Right lobe of liver (tissue), 6 donors: ENCODE data around the gene ADCK2. TPM values are rescaled to one million over a fixed set of nuclear protein-coding genes. Genes with fewer than 3 reads are reported as not detected.
A peak's percentile ranks its signal among the peaks of the same experiment; 100 is the strongest.

ENCODE experiments used
- ATAC-seq, 4 donors: fragments of 200-7000 bp; cut with Tn5 transposase; one replicate each; pipeline ENCODE4 v1.9.1; 2020; ENCODE audit warnings: mild to moderate bottlenecking in 4 of 4, moderate library complexity in 4 of 4
- DNase-seq, 3 donors: peaks; one replicate each; pipeline ENCODE4 v3.0.0-alpha.2; 2020
- H3K27ac ChIP-seq, 3 donors: fragments of 200-600 bp; one replicate each; pipeline ENCODE4 v1.8.0; 2022
- H3K27me3 ChIP-seq, 2 donors: fragments of 200-600 bp; one replicate each; pipeline ENCODE4 v1.8.0; 2022
- H3K36me3 ChIP-seq, 4 donors: fragments of 200-600 bp; sonication (generic) in 1 of 4; one replicate each; pipeline versions ENCODE4 v1.5.1 to v1.8.0; 2017 to 2022; ENCODE audit warnings: control low read depth in 1 of 4
- H3K4me1 ChIP-seq, 4 donors: fragments of 200-600 bp; sonication (generic) in 1 of 4; one replicate each; pipeline versions ENCODE4 v1.5.1 to v1.8.0; 2017 to 2022; ENCODE audit warnings: control low read depth in 1 of 4
- H3K4me3 ChIP-seq, 3 donors: fragments of 200-600 bp; one replicate each; pipeline ENCODE4 v1.8.0; 2022
- H3K9me3 ChIP-seq, 4 donors: fragments of 200-600 bp; sonication (generic) in 1 of 4; one replicate each; pipeline versions ENCODE4 v1.5.1 to v1.8.0; 2017 to 2022; ENCODE audit warnings: control low read depth in 1 of 4
- CTCF ChIP-seq, 4 donors: fragments of 200-600 bp in 3 of 4; fragments of 450-650 bp in 1 of 4; IDR thresholded peaks; one replicate each; pipeline versions ENCODE4 v1.5.1 to v1.8.0; 2016 to 2022; ENCODE audit warnings: antibody characterized with exemption in 4 of 4, mild to moderate bottlenecking in 2 of 4
- POLR2A ChIP-seq: fragments of 450-650 bp; IDR thresholded peaks from one replicate; pipeline ENCODE4 v1.6.1; 2017; ENCODE audit warnings: antibody characterized with exemption, mild to moderate bottlenecking
- WGBS: methylation state at CpG from one replicate; pipeline ENCODE4 v1.1.6; 2018; ENCODE audit warnings: low coverage, low lambda C conversion rate; ENCODE audit not compliant: insufficient coverage; ENCODE audit errors: missing lambda C conversion rate; 5-methylcytosine and 5-hydroxymethylcytosine counted together
- intact Hi-C, 2 donors: fragments of 100-400 bp; cut with DNase I; formaldehyde crosslinking; loops; one replicate each; pipeline versions ENCODE4 v1.11.2 to v1.14.1; 2022
- total RNA-seq, 6 experiments: library from RNA; depleted of rRNA in 2 of 6; stranded (reverse); fragments of >200 nt in 2 of 6; fragmentation: NEBNext Ultra II Directional in 3 of 6; extraction: Animal tissue kit (Norgen Biotek cat#: 25700) in 3 of 6; gene quantifications; one replicate each; pipeline versions ENCODE4 v1.1.0 to v1.2.4, GENCODE V29; 2016 to 2023
- donor health status: DM: no; HTN: yes; CAD: no.
- donor health status: DM: no; HTN: no; CAD: no.
- donor health status: DM: no; HTN: no; CAD: no.
- donor health status: DM: no; HTN: yes; CAD: no.
- donor health status: DM: no; HTN: yes; CAD: no.

The ADCK2 gene
- total RNA-seq, 6 experiments from 2014 or later: 7.8 to 13.9 (median 10.2) TPM

- no peaks in the 10 kb centered on the region for H3K9me3 ChIP-seq
Measured at GRCh38 chr7:140695381-140695780, 22.6 kb downstream of the ADCK2 start.

GRCh38 chr7:140696024-140696679 is 23.4 kb downstream of the ADCK2 start:
- Histone ChIP-seq H3K4me1 (peaks cover 0 to 14% (median 0%) of the 10 kb centered on the region in 4 donors), H3K9me3 (no peaks in the 10 kb centered on the region), H3K27me3 (no peaks in the 10 kb centered on the region), H3K4me3 (peak overlapping the region; percentile 75 to 97 (median 81)), H3K36me3 (no peaks in the 10 kb centered on the region), H3K27ac (peak overlapping the region; percentile 90 to 95 (median 91))
- 8% methylated on average over 11 of the region's 23 CpGs for WGBS
- TF ChIP-seq CTCF (IDR thresholded peaks at IDR 0.05) (no peak), POLR2A (no peak)
- DNase-seq (peak; percentile 96 to 97 (median 97)), ATAC-seq (peak in 3 of 4 donors; percentile 96 to 97 (median 96))
- intact Hi-C loops: no loop called here

More at GRCh38 chr7:140695381-140695780, 22.6 kb downstream of the ADCK2 start:
- TF ChIP-seq CTCF (IDR thresholded peaks at IDR 0.05) (no peak), POLR2A (no peak)
- no peaks in the 10 kb centered on the region for H3K27me3 ChIP-seq
- no peak overlapping the region for H3K27ac ChIP-seq
- no peaks in the 10 kb centered on the region for H3K36me3 ChIP-seq
- WGBS: 85% methylated on average over 11 of the region's 11 CpGs
- no peak overlapping the region for H3K4me3 ChIP-seq
- ATAC-seq: no peak
- intact Hi-C loops: no loop called here
- peaks cover 0 to 14% (median 0%) of the 10 kb centered on the region in 4 donors for H3K4me1 ChIP-seq
- no peak for DNase-seq

GRCh38 chr7:140696680-140697446 is 24.1 kb downstream of the ADCK2 start, which contains the start of gene NDUFB2:
Gene NDUFB2 (plus strand): TSS chr7:140696708. CDS start chr7:140696745, 37 bp downstream.
- WGBS: 0% methylated on average over 15 of the region's 82 CpGs
- ATAC-seq (peak; percentile 89 to 96 (median 92)), DNase-seq (peak; percentile 86 to 89 (median 86))
- Histone ChIP-seq H3K4me1 (peaks cover 0 to 14% (median 0%) of the 10 kb centered on the region in 4 donors), H3K27me3 (no peaks in the 10 kb centered on the region), H3K9me3 (no peaks in the 10 kb centered on the region), H3K27ac (peak within 1 kb of the TSS; percentile 90 to 95 (median 91)), H3K36me3 (no peaks in the 10 kb centered on the region), H3K4me3 (peak within 1 kb of the TSS; percentile 75 to 97 (median 81))
- TF ChIP-seq CTCF (IDR thresholded peaks at IDR 0.05) (no peak), POLR2A (peak; percentile 91)
- intact Hi-C loops: no loop called here

GRCh38 chr7:140697447-140698143 is 24.9 kb downstream of the ADCK2 start:
- H3K9me3 ChIP-seq: no peaks in the 10 kb centered on the region
- intact Hi-C loops: no loop called here
- no peaks in the 10 kb centered on the region for H3K36me3 ChIP-seq
- ATAC-seq (no peak), DNase-seq (no peak)
- peak overlapping the region; percentile 90 to 95 (median 91) for H3K27ac ChIP-seq
- TF ChIP-seq CTCF (IDR thresholded peaks at IDR 0.05) (no peak), POLR2A (no peak)
- H3K4me1 ChIP-seq: peaks cover 0 to 14% (median 0%) of the 10 kb centered on the region in 4 donors
- peak overlapping the region; percentile 75 to 97 (median 81) for H3K4me3 ChIP-seq
- H3K27me3 ChIP-seq: no peaks in the 10 kb centered on the region
- 25% methylated on average over 12 of the region's 24 CpGs for WGBS
